NCI-H510A treated with DMSO at 0.1 percent for 48 hours (cell line): ENCODE measurements around the gene HDAC9.

Experiments
- DNase-seq: peaks from one replicate; lab custom pipeline; 2025; lab: John Stamatoyannopoulos, UW

The HDAC9 gene

DNA sequence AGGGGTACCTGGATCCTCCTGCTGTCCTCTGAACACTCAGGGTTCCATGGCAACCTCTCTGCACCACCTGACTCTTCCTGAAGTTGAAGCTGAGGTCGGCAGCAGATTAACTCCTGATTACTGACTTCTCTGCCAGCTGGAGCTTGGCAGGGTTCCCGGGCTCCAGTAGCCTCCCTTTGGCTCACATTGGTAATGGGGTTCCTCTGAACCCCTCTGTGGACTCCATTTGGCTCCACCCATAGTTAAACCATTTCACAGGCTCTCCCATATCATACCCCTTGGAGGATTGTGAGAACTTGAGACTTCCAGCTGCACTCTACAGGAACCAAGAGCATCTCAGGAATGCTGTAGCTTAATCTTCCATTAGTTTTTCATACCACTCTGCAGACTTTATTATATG is 292.5 kb downstream of the HDAC9 start:
- no peak for DNase-seq

DNA sequence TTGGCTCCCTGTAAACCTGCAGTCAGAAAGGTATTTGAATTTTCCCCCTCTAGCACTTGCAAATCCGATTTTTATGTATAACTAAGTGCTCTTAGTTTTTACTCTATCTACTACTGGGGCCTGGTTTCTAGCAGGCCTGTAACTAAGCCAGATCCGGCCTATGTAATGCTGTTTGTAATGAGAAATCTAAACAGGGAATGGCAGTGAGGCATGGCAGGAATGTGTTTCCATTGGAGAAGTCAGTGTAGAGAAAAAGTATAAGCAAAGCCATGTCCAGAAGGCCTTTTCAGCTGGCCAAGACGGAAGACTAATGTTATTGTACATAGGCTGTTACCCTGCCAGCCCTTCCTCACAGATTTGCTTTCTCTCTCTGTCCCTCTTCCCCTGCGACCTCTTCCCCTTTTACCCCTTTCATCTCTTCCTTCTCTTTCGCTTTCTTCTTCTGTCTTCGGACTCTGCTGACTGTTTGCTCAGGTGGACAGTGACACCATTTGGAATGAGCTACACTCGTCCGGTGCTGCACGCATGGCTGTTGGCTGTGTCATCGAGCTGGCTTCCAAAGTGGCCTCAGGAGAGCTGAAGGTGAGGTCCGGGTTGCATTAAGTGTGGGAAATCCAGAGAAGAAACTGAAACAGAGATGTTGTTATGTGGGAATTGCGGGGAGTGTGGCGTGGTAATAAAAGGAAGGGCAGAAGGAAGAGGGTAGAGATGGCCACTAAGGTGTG is 297.5 kb downstream of the HDAC9 start:
- no peak for DNase-seq

DNA sequence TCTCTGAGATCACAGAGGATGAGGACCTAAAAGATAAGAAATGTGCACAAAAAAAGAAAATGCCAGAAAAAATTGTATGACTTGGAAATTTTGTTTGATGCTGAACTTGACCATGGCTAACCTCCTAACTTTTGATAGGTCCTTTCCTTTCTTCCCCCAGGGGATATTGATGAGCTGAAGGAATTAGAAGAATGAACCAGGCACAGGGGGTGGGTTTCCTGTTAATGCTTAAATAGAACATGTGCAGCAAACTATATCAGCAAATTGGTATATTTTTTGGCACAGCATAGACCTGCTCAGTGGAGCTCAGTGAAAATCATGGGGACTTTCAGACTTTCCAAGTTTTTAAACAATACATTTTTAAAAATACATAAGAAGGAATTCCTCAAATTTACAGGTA is 300.7 kb downstream of the HDAC9 start:
- DNase-seq = no peak

DNA sequence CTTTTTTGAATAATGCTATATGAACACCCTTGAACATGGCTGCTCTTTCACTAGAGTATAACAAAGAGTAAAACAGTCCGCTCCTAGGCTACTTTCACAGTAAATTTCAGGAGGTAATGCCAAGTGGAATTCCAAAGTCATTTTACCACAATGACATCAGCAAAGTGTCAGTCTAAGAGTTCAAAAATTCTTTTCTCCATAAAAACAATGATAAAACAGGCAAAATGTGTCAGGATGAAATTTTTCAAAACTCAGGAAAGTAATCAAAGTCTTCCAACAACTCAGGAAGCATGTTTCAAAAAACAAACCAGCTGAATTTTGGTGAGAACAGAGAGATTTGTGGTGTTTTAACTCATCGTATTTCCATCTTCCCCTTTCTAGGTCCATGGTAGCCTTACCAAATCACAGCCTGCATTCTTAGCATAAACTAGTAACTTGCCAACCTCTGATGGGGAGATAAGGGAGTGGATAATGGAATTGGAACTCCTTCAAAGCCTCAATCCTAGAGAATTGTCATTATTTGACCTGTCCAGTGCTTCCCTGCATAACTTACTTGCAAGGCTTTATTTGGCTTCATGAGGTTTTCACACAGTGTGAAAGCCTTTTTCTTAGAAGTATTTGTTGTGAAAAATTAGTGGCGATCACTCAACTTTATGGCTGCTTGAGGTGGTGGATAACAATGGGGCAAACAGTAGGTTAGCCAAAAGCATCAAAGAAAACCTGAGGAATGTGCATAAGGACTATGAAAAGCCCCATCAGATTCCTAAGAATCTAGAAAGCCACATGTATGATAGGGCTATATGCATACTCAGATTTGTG is 302.7 kb downstream of the HDAC9 start:
- no peak for DNase-seq

DNA sequence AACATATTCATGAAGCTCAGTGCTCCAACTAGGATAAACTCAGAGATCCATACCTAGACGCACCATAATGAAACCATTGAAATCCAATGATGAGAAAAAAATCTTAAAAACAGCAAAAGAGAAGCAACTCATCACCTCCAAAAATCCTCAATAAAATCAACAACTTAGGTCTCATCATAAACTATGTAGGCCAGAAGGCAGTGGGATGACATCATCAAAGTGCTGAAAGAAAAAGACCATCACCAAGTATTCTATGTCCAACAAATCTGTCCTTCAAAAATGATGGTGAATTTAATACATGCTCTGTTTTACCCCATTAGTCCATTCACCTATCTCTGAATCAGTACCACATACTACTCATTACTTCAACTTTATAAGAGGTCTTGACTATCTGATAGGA is 304.4 kb downstream of the HDAC9 start:
- no peak for DNase-seq

DNA sequence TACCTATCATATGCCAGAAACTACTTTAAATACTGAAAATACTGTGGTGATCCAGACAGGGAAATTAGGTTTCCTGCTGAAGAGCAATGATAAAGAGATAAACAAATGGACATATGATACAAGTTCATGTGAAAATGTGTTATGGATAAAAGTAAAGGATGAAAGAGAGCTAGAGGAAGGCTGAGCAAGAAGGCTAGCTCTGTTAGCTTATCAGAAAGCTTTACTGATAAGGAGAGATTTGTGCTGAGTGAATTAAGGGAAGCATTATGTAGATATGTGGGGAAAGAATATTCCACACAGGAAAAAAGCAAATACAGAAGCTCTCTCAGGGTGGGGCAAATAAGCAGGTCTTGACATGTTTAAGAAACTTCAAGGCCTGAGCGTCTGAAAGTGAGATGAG is 308.4 kb downstream of the HDAC9 start:
- no peak for DNase-seq

DNA sequence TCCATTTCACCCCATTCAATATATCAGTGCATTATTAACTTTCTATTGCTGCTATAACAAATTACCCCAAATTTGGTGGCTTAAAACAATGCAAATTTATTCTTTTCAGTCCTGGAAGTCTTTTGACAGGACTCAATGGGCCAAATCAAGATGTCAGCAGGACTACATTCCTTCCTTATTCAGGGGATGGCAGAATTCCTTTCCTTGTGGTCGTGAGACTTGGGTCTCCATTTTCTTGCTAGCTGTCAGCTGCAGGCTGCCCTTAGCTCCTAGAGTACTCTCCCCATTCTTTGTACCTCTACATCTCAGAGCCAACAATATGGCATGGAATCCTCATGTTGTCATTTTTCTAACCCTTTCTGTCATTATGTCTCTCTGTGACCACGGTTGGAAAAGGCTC is 310.6 kb downstream of the HDAC9 start:
- no peak for DNase-seq

DNA sequence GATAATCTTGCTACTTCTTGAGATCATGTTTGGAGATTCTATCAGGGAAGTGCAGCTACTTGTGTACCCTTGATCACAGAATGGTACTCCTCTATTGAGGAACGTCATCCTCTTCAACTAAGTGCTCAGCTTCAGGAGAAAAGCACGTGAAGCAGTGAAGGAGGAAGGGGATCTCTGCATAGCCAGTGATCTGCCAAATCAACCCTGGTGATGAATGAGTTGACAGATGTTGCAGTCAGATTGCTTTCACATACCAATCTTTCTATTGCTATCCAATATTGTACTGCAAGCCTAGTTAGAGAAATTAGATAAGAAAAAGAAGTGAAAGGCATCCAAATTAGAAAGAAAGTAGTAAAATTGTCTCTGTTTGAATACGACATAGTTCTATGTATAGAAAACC is 312.5 kb downstream of the HDAC9 start:
- no peak for DNase-seq

DNA sequence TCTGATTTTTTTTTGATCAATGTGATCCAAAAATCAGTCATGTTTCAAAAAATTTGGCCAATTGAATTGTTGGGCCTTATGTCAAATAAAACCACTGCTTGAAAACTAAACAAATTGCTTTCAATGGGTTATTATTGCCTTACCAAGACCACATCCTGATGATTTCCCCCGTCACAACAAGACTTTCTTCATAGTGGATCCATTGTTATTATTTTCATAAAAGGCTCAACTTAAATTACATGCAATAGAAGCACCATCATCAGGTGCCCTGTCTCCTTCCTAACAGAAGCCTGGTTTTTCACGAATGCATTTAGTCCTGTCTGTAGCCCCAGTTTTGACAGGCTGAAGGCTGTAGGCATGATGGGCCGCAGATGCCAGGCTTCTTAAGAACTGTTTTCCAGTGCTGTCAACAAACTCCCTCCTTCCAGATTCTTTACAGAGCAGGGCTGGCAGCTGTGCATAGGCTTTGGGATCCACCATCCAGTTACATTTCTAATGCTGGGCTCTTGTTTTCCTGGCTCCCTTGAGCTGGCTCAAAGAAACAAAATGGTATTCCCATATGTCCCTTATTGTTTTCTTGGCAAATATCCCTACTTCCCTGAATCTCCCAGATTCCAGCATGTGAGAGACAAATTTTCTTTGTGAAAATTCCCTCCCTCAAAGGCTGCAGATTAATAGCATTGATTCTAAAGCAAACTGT is 319.9 kb downstream of the HDAC9 start:
- no peak for DNase-seq

DNA sequence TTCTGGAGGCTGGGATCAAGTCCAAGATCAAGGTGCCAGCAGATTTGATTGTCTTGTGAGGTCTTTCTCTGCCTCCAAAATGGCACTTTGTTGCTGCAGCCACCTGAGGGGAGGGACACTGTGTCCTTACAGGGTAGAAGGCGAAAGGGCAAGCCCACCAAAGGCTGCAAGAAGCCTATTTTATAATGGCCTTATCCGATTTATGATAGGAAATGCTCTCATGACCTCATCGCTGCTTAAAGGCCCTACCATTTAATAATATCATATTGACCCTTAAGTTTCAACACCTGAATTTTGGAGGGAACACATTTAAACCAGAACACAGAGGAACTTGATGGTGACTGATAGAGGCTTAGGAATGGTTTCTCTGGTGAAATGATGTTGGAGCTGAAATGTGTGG is 325.4 kb downstream of the HDAC9 start:
- no peak for DNase-seq

DNA sequence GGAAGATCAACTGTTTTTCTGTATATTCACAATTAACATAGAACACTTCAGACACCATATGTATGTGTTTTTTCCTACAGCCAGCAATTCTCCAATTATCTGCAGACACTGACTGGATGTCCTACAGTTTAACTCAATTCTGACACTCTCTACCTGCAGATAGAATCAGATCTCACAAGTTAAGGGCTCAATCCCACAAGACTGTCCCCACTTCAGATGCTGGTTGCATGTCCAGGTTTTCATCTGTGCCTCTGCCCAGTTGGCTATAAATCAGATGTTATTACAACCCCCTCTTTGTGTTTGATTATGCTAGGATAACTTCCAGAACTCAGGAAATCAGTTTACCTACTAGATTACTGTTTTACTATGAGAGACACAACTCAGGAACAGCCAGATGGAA is 326.0 kb downstream of the HDAC9 start:
- no peak for DNase-seq

DNA sequence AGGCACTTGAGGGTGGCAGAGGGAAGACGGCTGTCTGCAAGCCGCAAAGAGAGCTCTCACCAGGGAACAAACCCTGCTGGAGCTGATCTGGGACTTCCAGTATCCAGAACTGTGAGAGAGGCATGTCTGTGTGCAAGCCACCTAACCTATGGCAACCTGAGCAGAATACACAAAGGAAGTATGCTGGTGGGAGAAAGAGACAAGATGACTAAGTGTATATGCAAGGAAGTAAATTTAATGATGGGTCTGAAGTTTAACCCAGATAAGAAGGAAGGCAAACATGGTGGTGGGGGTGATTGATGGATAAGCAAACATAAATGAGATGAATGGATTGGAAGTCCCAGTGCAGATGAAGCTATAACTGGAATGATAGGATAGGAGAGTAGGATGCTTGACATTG is 328.6 kb downstream of the HDAC9 start:
- no peak for DNase-seq

DNA sequence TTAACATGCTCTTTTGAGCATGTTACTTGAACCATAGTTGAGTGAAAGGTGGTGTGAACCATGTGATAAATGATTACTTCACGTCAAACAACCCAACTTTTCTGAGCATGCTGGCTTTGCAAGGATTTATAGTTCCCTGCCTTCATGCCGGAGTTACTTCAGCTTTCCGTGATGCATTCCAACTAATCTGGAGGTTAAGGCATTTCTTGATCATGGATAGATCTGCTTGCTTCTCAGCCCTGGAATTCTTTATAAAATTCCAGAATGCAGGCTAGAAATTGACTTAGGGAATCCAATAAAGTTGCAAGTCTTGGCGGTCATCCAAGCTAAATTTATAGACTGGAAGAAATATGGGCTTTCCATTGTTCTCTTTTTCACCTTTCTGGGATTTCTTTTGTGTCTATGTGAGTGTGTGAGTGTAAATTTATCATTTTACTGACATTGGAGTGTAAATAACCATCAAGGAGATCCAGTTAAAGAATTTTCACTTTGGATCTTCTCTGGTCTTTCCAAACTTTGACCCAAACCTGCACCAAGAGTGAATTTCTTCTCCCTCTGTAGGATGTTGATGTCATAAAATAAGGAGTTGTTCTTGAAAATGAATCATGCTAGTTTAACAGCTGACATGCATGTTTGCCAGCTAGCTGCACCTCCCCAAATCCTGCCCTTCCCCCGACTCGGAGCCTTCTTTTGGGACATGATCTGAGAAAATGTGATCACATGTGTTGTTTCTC is 332.9 kb downstream of the HDAC9 start:
- DNase-seq = no peak

DNA sequence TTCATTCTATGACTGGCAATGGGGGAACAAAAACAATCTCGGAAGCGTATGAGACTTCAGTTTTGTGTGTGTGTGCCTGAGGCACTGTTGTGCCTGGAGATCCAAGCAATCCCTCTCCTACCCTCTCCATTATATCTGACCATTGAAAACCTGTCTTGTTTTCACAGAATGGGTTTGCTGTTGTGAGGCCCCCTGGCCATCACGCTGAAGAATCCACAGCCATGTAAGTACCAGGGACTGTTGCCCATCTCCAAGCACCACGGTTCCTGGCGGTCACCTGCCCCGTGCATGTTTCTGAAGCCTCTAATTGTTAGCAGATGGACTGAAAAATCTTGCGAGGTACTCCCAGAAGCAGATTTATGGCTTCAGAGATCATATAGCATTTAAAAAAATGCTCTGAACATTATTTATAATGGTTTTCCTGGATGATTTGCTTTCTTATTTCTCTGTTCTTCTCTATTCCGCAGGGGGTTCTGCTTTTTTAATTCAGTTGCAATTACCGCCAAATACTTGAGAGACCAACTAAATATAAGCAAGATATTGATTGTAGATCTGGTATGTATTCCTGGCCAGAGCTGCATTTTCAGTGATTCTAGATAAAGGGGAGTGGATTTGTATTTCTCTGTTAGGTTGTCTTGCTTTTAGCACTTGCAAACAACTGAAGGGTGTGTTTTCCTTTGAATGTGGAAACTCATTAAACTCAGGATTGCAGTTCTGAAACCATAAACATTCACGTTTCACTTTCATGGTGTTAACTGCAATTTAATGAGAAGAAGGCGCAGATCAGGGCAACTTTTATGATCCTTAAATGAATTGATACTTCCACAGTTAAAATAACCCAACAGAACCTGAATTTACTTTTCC is 333.7 kb downstream of the HDAC9 start:
- no peak for DNase-seq

DNA sequence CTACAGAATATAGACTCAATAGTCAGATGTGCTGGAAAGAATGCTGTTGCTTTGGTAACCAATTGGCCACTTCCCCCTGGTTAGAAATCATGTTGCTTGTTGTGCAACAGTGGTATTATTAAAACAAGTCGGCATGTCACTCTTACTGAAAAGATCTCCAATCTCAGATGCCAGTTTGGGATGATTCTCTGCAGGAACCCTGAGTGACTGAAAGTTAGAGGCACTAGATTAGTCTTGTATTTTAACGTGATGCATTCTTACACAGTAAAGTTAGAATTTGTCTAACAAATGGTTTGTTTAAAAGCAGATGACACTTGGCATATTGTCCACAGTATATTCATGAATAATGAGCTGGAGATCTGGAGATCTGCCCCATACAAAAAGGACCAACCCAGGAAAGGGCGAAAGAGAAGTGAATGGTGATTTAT is 334.3 kb downstream of the HDAC9 start:
- DNase-seq = no peak

DNA sequence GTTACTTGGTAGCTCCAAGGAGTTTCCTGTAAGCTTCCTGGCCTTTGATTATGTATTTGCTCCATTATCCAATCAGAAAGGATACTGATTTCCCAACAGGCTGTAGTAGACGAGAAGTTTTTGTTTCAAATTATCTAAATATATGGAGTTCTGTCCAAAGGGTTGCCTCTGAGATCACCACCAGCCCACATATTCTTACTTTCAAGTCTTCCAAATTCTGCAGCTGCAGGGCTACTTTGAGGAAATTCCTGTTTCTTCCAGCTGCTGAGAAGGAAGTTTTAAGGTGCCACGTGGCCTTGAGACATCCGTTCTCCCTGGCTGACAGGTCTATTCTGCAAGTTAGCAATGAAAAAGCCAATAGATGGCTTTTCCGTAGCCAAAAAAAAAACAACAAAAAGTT is 335.9 kb downstream of the HDAC9 start:
- no peak for DNase-seq

DNA sequence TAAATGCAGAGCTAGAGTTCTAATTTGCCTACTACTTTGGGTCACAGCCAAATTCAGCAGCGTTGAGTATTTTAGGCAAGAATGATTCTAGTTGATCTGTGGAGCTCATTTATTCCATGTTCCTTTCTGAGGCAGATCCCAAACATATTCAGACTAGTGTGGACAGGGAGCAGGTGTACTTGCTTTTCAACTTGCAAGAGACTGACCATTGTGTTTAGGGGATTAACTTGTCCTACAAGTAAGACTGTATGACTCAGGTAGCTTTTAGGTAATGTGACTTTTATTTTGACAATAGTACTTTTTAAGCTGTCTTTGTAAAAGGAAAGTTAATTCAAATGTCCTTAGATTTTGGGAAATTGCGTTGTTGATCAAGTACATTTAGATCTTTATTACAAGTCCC is 336.4 kb downstream of the HDAC9 start:
- no peak for DNase-seq

DNA sequence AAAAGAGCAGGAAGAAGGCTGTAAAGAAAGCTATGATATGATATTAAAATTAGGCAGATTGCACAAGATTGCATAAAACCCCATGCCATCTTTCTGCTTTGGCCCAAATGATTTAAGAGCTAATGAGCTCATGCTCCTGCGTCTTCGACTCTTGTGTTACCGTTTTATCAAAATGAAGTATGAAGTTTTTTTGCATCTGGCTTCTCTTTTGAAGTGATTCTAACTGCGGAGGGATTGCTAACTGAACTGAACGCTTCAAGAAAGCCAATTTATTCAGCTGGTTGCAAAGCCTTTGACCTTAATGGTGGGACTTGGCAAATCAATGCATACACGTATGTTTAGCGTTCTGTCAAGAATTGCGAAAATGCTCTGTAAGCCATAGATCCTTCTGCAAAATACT is 339.0 kb downstream of the HDAC9 start:
- no peak for DNase-seq

DNA sequence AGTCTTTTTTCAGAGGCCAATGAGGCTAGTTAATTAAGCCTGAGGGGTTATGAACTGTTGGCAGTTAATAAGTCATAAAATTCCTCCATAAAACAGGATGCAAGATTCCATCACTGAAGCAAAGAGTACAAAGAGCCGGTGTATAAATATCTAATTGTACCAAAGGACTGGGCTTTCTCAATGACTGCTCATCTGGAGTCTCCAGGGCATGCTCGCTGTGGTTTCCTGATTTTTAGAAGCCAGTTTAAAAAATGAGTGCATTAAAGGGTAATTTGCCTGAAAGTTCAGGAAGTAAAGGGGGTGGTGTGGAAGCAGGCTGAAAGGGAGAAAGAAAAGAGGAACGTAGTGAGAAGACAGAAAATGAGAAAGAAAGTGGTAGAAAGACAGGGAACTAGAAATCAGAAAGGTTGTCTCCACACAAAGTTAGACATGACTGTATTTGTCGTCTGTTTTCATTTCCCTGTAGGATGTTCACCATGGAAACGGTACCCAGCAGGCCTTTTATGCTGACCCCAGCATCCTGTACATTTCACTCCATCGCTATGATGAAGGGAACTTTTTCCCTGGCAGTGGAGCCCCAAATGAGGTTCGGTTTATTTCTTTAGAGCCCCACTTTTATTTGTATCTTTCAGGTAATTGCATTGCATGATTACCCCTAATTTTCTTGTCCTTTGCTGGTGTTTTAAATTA is 339.6 kb downstream of the HDAC9 start:
- DNase-seq = no peak

DNA sequence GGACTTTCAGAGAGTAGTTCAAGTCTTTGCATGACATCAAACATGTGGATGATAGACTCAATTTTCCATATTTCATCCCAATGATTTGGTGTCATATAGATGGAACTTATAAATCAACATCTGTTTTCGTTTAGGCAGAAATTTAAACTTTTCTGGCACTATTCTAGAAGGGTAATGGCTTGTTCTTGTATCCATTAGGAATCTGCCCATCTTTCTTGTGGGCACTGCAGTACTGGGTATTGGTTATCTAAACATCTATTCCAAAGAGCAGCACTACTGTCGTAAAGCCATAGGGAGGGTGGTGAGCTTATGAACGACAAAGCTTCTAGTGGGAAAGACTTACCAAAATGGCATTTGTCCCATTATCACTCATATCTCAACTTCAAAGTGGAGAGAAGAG is 348.4 kb downstream of the HDAC9 start:
- no peak for DNase-seq

DNA sequence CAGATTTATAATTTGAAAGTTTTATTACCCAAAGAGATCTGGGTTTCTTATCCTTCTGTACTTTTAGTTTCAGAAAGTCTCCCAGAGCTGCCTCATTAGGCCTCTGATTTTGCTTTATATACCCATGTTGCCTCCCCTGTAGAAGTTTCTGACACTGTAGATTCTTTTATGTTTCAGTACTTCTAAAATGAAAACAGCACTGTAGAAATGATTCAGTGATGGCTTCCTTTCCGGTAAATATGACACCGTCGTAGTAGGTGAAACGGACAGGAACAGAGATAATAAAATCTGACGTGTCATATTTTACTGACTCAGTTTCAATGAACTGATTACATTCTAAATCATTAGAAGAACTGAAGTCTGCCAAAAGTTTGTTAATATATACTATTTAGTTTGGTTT is 349.2 kb downstream of the HDAC9 start:
- DNase-seq = no peak
